Smooth muscle cell (in vitro differentiated cells): ENCODE results near the gene TASOR2. TPM values are rescaled to one million over a fixed set of nuclear protein-coding genes. Genes with fewer than 3 reads are reported as not detected.

Experiments used
- DNase-seq: peaks from one replicate; lab custom pipeline; 2025; ENCODE audit not compliant: unreplicated experiment; lab: John Stamatoyannopoulos, UW
- H2AFZ ChIP-seq: fragments of 200-600 bp; sonication (generic); 2 replicates; pipeline ENCODE4 v1.6.0; 2016; ENCODE audit warnings: antibody characterized with exemption, low read depth, mild to moderate bottlenecking
- H3F3A ChIP-seq: fragments of 200-600 bp; sonication (generic); 2 replicates; pipeline ENCODE4 v1.6.0; 2017; ENCODE audit warnings: antibody characterized with exemption, low read depth
- H3K27ac ChIP-seq: fragments of 200-600 bp; sonication (generic); 2 replicates; pipeline ENCODE4 v1.5.1; 2016; ENCODE audit warnings: low read depth, mild to moderate bottlenecking
- H3K27me3 ChIP-seq: fragments of 200-600 bp; sonication (generic); 2 replicates; pipeline ENCODE4 v1.6.1; 2016; ENCODE audit warnings: low read depth, mild to moderate bottlenecking
- H3K36me3 ChIP-seq: fragments of 200-600 bp; sonication (generic); 2 replicates; pipeline ENCODE4 v1.5.1; 2016; ENCODE audit warnings: low read depth
- H3K4me1 ChIP-seq: fragments of 200-600 bp; sonication (generic); 2 replicates; pipeline ENCODE4 v1.5.1; 2016; ENCODE audit warnings: low read depth
- H3K4me2 ChIP-seq: fragments of 200-600 bp; sonication (generic); 2 replicates; pipeline ENCODE4 v1.6.0; 2016; ENCODE audit warnings: mild to moderate bottlenecking
- H3K4me3 ChIP-seq: fragments of 200-600 bp; sonication (generic); 2 replicates; pipeline ENCODE4 v1.5.1; 2016; ENCODE audit warnings: mild to moderate bottlenecking
- H3K79me2 ChIP-seq: fragments of 200-600 bp; sonication (generic); 2 replicates; pipeline ENCODE4 v1.6.0; 2016; ENCODE audit warnings: low read depth, mild to moderate bottlenecking
- H3K9ac ChIP-seq: fragments of 200-600 bp; sonication (generic); 2 replicates; pipeline ENCODE4 v1.6.0; 2016; ENCODE audit warnings: low read depth
- H3K9me3 ChIP-seq: fragments of 200-600 bp; sonication (generic); replicated peaks from 2 replicates; pipeline ENCODE4 v1.5.1; 2016; ENCODE audit warnings: low read depth
- H4K20me1 ChIP-seq: fragments of 200-600 bp; sonication (generic); 2 replicates; pipeline ENCODE4 v1.6.0; 2016; ENCODE audit warnings: low read depth
- WGBS: methylation state at CpG from one replicate; pipeline ENCODE4 v1.1.7; 2016; ENCODE audit warnings: low lambda C conversion rate; 5-methylcytosine and 5-hydroxymethylcytosine counted together
- polyA plus RNA-seq: library from polyadenylated mRNA; unstranded; fragments of >200 nt; fragmentation: Nextera tagmentation; extraction: Ambion mirVana; gene quantifications from 2 replicates; pipeline ENCODE4 v1.2.1, GENCODE V29; 2016
- total RNA-seq: library from RNA; depleted of rRNA; stranded (reverse); fragments of >200 nt; gene quantifications from 2 replicates; pipeline ENCODE4 v1.2.3, GENCODE V29; 2014
- TF ChIP-seq, protein P1 (sequence below): fragments of 200-600 bp; sonication (generic); IDR thresholded peaks from 2 replicates; pipeline ENCODE4 v1.5.1; 2017; ENCODE audit warnings: borderline replicate concordance, mild to moderate bottlenecking, antibody characterized with exemption; ENCODE audit not compliant: insufficient read depth, poor library complexity, severe bottlenecking

The TASOR2 gene
- total and polyA plus RNA-seq, 2 experiments from 2014 or later: 15.4 to 132 TPM

DNA sequence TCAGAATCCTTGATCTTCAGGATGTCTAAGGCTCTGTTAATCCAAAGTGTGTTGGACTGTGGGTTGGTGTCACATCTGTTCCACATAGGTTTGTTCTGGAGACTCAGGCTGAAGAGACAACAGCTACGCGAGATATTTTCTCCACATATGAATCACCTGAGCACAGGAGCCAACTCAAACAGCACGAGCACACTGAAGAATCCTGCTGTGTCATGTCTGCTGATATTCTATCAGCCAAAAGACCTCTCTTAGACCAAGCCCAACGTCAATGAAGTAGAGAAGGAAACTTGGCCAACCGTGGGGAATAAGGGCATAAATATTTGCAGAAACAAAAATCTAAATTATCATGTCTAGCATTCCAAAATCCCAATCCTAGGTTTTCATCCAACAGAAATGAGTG, 2.7 kb upstream of the TASOR2 start:
- DNase-seq: no peak
- Histone ChIP-seq H3K27ac (no peak overlapping the region), H3K9me3 (no peaks in the 10 kb centered on the region), H3K27me3 (no peaks in the 10 kb centered on the region), H3K4me2 (no peak overlapping the region), H3K36me3 (no peaks in the 10 kb centered on the region), H3K9ac (no peak overlapping the region), H3K4me1 (peaks cover 13% of the 10 kb centered on the region), H4K20me1 (peaks cover 17% of the 10 kb centered on the region), H2AFZ (no peak overlapping the region), H3K4me3 (no peak overlapping the region), H3K79me2 (peaks cover 19% of the 10 kb centered on the region), H3F3A (no peaks in the 10 kb centered on the region)
- TF ChIP-seq, protein P1, sequence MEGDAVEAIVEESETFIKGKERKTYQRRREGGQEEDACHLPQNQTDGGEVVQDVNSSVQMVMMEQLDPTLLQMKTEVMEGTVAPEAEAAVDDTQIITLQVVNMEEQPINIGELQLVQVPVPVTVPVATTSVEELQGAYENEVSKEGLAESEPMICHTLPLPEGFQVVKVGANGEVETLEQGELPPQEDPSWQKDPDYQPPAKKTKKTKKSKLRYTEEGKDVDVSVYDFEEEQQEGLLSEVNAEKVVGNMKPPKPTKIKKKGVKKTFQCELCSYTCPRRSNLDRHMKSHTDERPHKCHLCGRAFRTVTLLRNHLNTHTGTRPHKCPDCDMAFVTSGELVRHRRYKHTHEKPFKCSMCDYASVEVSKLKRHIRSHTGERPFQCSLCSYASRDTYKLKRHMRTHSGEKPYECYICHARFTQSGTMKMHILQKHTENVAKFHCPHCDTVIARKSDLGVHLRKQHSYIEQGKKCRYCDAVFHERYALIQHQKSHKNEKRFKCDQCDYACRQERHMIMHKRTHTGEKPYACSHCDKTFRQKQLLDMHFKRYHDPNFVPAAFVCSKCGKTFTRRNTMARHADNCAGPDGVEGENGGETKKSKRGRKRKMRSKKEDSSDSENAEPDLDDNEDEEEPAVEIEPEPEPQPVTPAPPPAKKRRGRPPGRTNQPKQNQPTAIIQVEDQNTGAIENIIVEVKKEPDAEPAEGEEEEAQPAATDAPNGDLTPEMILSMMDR: no peak
- WGBS: 77% methylated on average over 5 of the region's 5 CpGs

DNA sequence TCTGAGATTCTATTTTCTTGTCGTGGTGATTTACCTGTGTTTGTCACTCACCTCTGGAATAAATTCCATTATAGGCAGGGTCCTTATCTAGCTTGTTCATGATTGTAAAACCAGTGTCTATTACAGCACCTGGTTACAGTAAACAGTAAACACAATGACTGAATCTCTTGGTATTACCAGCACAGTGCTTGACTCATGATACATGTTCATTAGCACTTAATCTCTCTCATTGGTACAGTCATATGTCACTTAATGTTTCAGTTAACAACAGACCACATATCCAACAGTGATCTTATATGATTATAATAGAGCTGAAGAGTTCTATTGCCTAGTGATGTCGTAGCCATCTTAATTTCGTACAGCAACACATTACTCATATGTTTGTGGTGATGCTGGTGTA, 1.6 kb upstream of the TASOR2 start:
- Histone ChIP-seq H4K20me1 (peaks cover 28% of the 10 kb centered on the region), H3K9me3 (no peaks in the 10 kb centered on the region), H3K4me2 (no peak overlapping the region), H3K4me3 (no peak overlapping the region), H3F3A (no peaks in the 10 kb centered on the region), H3K4me1 (peaks cover 14% of the 10 kb centered on the region), H2AFZ (no peak overlapping the region), H3K36me3 (no peaks in the 10 kb centered on the region), H3K27ac (no peak overlapping the region), H3K27me3 (no peaks in the 10 kb centered on the region), H3K79me2 (peaks cover 31% of the 10 kb centered on the region), H3K9ac (no peak overlapping the region)
- DNase-seq: no peak
- TF ChIP-seq, protein P1: no peak
- WGBS: 81% methylated on average over 3 of the region's 3 CpGs

DNA sequence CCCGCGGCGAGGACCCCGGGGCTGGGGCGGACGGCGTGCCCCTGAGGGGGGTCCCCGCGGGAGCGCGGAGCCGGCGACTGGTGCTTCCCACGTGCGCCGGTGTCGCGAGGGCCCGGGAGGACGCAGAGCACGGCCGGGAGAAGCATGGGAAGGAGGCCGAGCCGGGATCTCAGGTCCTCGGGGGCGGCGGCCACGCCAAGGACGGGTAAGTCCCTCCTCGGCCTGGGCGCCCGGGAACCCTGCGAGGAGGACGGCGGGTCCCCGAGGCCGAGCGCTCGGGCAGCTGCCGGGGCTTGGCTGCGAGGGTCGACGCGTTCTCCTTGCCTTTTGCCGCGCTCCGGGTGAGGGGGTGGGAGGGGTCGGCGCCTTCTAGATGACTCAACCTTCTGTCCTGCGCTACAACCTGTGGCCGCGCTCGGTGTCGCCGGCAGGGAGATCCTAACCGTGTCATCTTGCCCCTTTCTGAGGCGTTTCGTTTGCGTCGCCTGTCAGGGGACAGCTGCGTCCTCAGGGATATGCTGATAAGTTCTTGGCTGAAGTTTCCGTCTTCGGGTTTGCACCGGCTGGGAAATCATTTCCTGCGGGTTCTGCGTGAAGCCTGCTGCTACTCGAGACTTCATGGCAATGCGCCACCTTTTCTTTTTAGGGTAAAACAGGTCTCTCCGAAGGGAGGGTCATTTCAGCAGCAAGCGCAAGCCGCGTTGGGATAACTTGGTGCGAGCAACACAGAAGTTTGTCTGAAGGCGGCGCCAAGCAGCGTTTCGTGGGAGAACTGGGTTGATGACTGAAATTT, 529 bp downstream of the TASOR2 start:
- Histone ChIP-seq H2AFZ (peak overlapping the region; percentile 77), H3K9me3 (no peaks in the 10 kb centered on the region), H3K79me2 (peaks cover 52% of the 10 kb centered on the region), H3K4me2 (peak overlapping the region; percentile 94), H3K27me3 (no peaks in the 10 kb centered on the region), H3K36me3 (no peaks in the 10 kb centered on the region), H3K27ac (peak overlapping the region; percentile 83), H3K4me1 (peaks cover 14% of the 10 kb centered on the region), H3F3A (no peaks in the 10 kb centered on the region), H4K20me1 (peaks cover 49% of the 10 kb centered on the region), H3K4me3 (peak overlapping the region; percentile 87), H3K9ac (peak overlapping the region; percentile 75)
- WGBS: under 1% methylated on average over 39 of the region's 77 CpGs
- TF ChIP-seq, protein P1: peak; percentile 26
- peak; percentile 60 for DNase-seq
